GM12874 (cell line): Measurements from ENCODE around the gene LZTR1.

ENCODE experiments used
- CTCF ChIP-seq: IDR thresholded peaks from 2 replicates; pipeline ENCODE4 v1.5.1; 2011; ENCODE audit warnings: low read depth, mild to moderate bottlenecking, control low read depth, low read length, moderate library complexity; ENCODE audit not compliant: insufficient read depth

Gene LZTR1

GRCh38 chr22:20980523-20980922 lies 1.6 kb upstream of the LZTR1 start:
- TF ChIP-seq CTCF: no peak

- TF ChIP-seq CTCF: no peak
Measured at GRCh38 chr22:20980938-20981722, 967 bp upstream of the LZTR1 start.

GRCh38 chr22:20982563-20982882 lies 426 bp downstream of the LZTR1 start:
- TF ChIP-seq CTCF: no peak

- TF ChIP-seq CTCF: no peak
Measured at GRCh38 chr22:20983081-20983771, 1.1 kb downstream of the LZTR1 start.

GRCh38 chr22:20985720-20986119 lies 3.6 kb downstream of the LZTR1 start:
- no peak for TF ChIP-seq CTCF

- TF ChIP-seq CTCF: no peak
Measured at GRCh38 chr22:20986365-20986764, 4.3 kb downstream of the LZTR1 start.

GRCh38 chr22:20987375-20987774 lies 5.3 kb downstream of the LZTR1 start:
- no peak for TF ChIP-seq CTCF
